Measurements from ENCODE around the gene LAMC1.
A peak's percentile ranks its signal among the peaks of the same experiment; 100 is the strongest.

Gene LAMC1

DNA sequence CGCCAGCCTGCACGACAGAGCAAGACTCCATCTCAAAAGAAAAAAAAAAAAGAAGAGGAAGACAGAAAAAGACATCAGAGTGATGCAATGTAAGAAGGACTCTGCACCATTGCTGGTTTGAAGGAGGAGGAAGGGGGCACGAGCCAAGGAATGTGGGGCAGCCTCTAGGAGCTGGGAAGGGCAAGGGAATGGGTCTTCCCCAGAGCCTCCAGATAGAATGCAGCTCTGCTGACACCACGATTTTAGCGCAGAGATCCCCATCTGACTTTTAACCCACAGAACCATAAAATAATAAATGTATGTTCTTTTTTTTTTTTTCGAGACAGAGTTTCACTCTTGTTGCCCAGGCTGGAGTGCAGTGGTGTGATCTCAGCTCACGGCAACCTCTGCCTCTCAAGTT is 129.0 kb downstream of the LAMC1 start:
- DNase-seq: no peak

DNA sequence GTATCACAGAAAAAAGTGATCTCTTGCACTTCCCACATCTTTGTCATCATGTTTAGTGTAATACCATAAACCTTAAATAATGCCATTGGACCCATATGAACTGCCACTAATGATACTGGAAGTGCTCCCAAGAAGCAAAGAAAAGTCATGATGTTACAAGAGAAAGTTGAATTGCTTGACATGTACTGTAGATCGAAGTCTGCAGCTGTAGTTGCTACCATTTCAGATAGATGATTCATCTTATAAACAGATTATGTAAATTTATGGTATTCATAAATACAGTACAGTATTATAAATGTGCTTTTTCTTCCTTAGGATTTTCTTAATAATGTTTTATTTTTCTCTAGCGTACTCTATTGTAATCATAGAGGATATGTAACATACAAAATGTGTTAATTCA is 132.7 kb downstream of the LAMC1 start:
- no peak for DNase-seq

DNA sequence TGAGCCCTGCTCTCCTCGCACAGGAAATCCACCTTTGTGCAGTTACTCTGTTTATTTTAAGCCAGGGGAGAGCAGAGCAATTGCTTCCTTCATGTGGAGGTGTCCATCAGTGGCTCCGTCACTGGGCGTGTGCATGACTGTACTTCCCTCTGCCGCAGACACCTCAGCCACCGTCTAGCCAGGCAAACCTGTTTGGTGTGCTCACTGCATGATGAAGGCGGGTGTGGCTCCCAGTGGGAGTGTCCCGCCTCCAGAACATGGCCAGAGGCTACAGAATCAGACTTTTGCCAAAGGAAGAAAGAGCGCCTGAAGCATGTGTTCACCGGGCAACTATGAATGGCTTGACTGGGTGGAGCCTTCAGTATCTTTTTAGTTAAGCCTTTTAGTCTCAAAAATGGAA is 136.7 kb downstream of the LAMC1 start:
- peak; percentile 13 for DNase-seq

DNA sequence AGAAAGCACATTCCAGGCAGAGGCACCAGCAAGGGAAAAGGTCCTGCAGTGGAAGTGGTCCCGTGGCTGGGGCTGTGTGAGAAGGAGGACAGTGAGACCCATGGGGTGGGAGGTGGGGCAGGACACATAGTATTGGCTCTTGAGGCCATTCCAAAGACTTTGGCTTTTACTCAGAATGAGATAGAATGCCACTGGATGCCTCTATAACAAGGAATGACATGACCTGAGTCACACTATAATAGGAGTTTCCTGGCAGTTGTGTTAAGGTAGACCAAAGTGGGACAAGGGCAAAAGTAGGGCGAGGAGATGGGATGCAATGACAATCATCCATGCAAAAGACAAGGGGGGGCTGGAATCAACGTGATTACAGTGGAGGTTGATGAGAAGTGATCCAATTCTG is 138.2 kb downstream of the LAMC1 start:
- DNase-seq: no peak

DNA sequence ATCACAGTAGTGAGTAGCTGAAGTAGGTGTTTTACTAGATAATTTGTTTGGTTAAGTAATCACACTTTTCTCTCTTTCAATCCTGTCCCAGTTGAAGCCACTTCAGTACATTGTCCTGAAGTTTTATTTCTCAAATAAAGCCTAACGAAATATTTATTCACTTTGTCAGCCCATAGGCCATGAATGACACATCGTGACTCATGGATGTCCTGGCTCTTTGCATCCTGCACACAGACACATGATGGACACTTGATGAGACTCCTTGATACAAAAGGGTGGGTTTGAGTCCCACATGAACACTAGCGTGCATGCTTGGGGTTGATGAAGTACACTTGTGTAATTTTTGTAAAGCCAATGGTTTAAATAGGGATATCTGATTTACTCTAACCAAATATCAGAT is 140.1 kb downstream of the LAMC1 start:
- DNase-seq: peak; percentile 52

DNA sequence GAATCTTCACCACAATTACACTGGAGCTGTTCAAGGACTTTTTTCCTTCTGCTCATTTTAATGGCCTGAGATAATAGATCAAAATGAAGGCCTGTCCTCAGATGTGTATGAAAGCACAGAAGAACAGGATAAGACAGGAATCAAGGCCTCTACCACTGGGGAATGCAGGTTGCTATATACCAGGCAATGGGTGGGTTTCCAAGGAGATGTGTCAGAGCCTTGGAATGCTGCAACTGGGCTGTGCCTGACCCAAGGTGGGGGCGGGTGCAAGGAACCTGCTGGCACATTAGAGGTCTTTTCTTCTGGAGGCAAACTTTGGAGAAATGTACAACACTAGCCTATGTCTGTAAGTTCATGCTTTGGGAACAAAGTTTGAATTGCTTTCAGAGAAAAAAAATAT is 141.1 kb downstream of the LAMC1 start:
- DNase-seq: no peak

DNA sequence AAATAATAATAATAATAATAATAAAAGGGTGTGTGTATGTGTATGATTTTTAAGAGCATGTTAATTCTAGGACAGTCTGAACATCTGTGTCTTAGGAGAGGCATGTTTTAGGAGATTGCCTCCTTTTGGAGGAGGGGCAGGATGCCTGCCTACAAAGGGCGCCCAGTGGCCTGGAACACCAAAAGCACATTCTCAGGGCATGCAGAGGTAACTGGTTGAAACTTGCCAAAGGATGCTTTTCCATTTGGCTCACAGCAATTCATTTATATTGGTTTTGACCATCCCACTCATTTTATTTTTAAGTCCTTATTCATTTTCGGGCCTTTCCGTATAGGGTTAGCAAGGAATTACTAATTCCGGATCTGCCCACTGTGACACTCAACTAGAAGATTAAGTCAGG is 141.7 kb downstream of the LAMC1 start:
- DNase-seq: no peak

DNA sequence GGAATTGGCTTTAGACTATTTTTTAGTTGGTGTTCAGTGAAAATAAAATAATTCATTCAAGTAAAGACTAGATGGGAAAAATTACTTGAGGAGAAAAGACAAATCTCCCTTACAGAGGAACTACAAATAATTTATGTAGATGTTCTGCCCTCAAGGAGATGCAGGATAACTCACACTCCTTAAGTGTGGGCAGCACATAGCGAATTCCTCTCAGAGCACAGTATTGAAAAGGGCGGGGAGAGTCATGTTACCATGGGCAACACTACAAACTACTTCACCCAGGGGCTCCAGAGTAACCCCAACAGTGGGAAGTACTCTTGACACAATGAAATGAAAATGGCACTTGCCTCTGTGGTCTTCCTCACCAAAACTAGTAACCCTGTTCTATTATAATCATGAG is 142.2 kb downstream of the LAMC1 start:
- DNase-seq: no peak

DNA sequence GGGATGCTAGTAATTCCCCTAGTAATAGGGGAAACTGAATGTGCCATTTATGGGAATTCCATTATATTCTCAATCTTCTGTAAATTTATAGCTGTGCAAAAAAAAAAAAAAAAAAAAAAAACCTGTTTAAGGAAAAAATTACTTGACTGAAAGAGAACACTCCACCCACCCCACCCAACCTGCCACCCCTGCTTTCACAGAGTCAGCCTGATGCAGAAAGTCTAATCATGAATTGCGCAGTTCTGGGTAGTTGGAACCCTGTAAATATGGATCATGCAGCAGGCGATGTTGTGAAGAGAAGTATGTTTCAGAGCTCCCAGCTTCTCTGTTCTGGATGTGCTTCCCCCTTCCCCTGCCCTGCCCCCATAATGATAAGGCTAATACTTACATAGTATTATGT is 143.2 kb downstream of the LAMC1 start:
- DNase-seq: no peak

DNA sequence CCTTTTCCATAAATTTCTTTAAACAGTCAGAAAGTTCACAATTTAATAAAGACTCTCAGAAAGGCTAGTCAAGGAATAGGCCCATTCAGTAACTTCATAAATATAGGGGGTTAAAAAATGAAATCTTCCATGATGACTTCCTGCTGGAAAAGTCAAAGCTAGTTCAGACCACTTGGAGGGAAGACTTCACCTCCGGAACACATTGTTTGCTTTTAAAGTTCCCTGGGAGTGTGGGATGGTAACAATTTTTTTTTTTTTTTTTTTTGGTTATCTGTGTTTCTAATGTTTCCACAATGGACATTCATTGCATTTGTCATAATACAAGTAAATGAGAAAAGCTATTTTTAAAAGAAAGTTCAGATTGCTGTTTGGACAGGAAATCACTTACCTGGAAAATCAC is 144.5 kb downstream of the LAMC1 start:
- DNase-seq: no peak

DNA sequence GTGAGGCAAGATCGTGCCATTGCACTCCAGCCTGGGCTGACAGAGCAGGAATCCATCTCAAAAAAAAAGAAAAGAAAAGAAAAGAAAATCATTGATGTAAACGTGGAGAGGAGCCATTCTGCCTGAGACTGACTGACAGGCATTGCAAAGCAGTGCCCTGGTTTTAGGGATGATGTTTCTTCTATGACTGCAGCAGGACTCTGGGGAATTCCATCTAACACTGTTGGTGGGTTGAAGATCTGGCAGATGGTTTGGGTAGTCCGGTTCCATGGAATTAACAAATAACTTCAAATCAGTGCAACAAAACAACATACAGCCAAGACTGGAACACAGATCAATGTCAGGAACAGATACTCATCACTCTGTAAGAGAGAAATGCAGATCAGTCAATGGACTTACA is 145.1 kb downstream of the LAMC1 start:
- DNase-seq: no peak

DNA sequence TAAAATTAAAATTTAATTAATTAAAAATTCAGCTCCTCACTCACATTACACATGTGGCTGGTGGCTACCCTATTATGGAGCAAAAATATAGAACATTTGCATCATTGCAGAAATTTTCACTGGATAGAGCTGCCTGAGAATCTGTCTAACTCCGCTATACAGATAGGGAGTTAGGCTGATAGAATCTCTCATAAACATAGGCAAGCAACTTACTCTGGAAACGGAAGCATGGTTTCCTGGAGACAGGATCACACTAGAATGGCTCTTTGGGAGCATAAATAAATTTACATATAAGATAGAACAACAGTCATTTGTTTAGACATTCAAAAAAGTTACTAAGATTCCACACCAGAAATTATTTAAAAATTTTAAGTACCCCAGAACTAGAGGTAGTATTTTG is 150.6 kb downstream of the LAMC1 start:
- DNase-seq: no peak

DNA sequence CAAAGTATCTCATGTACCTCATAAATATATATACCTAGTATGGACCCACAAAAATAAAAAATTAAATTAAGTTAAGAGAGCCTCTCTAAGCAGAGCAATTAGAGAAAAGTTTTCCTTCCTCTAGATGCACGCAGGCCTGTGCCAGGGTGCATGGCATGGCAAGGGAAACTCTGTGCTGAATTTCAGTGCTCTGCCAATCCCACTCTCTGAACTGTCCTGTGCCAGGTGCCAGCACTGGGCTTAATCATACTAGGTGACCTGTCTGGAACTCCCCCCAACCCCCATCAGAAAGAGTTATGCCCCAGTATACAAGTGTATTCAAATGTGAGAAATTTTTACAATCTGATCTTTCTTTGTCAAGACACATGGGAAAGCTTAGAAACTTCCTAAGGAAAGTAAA is 152.4 kb downstream of the LAMC1 start:
- no peak for DNase-seq

DNA sequence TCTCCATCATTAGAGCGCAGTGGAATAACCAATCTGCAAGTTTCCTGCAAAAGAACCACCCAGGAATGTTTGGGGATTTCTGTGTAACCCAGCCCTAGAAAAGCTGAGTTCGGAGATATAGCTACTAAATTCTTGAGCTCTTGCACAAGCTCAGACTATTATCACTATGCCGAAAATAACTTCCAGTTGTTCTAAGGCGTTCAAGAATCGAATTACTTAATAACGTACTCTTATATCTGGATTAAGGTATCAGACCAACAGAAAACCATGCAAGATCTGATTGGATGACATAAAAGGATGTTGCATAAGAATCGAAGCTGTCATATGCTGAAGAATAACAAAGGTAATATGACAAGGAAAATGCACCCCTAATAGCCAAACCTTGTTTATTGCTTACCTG is 155.3 kb downstream of the LAMC1 start:
- DNase-seq: no peak

DNA sequence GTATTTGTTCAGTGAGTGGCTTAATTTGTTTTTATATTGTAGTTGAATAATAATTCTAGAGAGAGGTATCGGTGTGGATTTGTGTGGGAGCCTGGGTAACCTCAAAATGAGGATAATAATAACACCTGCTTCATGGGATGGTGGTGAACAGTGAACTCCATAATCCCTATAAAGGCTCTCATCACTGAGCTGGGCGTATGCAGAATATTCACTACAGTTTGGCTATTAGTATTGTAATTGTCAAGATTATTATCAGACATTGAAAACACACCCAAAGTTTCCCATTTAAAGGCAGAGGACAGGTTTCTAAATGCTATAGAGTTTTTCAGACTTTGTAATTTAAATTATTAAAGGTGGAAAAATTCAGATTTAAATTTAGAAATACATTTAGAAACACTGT is 155.8 kb downstream of the LAMC1 start:
- DNase-seq: no peak

DNA sequence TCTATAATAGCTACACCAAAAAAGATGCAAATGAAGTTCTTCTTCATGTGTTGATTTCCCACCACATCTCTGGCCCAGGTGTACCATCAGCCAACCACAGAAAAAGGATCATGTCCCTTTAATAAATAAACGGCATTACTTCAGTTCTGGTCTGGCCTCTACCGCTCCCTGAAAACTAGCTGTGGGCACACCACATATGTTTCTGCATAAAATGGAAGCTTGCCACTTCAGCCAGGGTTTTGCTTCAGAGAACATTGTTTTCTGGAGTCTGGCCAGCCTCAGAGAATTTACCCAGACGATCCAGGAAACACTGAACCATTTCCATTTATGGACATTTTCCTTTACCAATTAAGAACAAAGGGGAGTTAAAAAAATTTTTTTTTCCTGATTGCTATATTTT is 157.0 kb downstream of the LAMC1 start:
- DNase-seq: peak; percentile 5

DNA sequence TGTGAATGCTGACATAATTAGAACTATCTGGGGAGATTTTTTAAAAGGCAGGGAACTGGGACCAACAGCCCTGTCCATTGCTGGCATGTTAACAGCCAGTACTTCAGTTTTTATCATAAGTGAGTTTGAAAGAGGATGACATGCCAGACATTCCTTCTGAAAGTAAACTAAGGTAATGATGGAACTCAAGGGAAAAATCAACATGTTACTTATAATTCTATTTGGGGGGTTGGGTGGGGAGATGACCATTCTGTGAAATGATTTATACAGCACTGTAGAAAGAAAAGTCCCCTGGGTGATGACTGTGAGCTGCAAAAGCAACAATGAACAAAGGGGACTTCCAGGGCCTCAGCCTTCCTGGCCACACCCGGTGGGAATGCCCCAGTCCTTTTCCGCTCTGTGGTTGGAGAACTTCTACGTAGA is 157.4 kb downstream of the LAMC1 start:
- no peak for DNase-seq

DNA sequence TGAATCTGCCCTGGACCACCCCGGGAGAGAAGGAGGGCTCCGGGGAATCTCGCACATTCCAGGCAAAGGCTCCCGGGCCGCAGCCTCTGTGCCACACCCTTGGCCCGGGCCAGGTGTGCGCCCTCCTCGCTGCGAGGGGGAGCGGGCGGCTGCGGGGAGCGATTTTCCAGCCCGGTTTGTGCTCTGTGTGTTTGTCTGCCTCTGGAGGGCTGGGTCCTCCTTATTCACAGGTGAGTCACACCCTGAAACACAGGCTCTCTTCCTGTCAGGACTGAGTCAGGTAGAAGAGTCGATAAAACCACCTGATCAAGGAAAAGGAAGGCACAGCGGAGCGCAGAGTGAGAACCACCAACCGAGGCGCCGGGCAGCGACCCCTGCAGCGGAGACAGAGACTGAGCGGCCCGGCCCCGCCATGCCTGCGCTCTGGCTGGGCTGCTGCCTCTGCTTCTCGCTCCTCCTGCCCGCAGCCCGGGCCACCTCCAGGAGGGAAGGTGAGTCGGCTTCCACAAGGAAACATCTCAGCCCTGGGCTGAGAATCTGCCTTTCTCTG is 162.8 kb downstream of the LAMC1 start, which contains the start of gene LAMC2:
Gene LAMC2 (plus strand): TSS at position 324 of the 550 bp plus-strand sequence. CDS start 89 bp downstream, at position 413.
- DNase-seq: peak; percentile 51

DNA sequence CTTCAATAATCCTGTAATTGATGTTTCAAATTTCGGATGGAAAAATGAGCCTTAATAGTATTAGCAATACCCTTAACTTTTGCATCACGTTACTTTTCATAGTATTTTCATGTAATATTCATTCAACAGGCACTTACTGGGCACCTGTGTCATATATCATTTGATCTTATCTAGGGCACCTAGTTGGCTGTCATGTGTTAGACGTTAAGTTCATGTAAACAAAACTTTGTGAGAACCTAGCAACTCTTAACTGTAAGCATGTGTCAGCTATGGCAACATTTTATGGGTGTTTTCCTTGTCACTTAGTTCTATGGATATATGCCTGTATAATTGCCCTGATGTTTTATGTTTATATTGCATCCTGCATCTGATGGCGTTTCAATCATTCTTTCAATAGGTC is 163.6 kb downstream of the LAMC1 start:
- no peak for DNase-seq

DNA sequence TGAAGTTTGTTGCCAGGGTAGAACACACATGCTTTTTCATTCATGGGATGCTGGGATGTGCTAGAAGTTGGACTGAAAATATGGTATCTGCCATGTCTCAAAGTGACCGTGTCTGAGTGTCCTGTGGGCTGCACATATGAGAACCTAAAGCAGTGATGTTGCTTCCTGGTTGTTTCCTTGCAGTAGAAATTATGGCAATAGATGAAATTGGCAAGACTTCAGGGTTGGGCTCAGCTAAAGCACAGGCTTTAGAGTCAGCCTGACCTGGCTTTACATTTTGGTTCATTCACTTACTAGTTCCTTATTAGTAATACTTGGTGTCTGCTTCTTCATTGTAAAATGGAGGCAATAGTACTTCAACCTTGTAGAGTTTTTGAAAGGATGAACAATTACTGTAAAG is 165.0 kb downstream of the LAMC1 start:
- no peak for DNase-seq

DNA sequence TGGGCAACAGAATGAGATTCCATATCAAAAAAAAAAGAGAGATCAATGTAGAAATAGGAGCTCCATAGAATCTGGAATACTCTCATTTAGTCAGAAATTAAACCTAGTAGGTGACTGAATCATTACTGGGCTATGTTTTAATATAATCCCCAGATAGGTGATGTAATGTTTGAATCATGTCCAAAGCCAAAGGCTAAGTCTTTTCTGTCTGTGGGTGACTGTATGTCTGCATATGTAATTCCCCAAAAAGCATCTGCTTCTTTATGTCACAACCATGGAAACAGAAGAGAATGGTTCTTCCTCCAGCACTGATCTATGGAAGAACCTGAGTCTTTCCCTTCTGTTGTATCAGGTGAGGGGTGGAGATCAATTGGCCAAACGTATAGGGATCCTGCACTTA is 168.6 kb downstream of the LAMC1 start:
- DNase-seq: no peak

DNA sequence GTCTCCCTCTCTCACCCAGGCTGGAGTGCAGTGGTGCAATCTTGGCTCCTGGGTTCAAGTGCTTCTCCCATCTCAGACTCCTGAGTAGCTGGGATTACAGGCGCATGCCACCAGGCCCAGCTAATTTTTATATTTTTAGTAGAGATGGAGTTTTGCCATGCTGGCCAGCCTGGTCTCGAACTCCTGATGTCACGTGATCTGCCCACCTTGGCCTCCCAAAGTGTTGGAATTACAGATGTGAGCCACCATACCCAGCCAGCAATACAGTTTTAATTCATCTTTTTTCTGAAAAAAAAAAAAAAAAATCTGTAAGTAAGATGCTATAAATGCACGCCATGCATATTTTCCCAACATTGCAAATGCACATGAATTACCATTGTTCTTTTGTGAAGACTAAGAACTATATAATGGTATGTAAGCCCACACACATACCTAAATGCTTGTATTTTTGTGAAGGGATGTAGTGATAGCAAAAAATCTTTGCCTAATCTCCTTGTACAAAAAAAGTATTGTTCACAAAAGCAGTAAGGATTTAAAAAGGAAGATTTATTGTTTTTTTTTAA is 170.8 kb downstream of the LAMC1 start:
- no peak for DNase-seq

DNA sequence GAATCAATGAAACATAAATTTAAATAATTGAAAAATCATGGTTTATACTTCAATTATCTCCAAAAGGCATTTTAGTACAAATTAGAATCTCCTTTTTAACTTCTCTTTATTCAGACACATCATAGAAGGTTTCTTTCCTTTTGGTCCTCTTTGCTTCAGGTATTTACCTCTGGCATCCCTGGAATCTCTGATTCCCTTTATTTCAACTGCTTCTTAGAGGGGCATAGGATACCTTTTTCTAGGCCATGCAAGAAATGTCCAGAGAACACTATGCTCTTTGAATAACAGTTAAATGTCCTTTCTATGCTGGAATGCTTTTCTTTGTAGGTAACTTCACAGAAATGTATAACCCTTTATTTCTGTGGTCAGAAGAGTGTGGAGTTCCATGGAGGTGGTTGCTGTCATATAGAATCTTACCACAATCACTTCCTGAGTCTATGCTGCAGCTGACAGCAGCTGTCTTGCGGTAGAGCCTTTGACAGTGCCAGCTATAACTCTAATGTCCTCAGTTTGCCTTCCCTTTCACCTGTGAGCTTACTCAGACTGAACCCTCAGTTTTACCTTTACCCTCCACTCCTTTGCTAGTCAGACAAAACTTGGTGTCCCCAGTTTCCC is 171.4 kb downstream of the LAMC1 start:
- DNase-seq: no peak

DNA sequence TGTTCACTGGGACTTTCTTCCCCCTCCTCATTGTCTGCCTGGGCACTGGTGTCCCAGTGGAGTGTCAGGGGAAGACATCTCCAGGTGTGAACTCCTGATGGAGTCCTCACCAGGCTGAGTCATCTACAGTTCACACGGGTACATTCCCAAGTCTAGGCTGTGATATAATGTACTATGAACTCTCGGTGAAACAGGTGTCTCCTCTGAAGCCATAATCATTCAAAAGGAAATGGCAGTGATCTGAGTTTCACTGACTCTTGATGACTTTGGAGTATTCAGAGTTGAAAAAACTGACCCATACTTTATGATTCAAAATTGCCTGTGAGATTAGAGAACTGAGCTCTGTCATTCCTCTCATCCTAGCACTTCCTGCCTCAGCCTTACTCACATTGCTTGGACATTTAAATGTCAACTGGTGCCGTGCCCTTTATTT is 171.9 kb downstream of the LAMC1 start:
- no peak for DNase-seq
